Endothelial cell (in vitro differentiated cells): Measurements from ENCODE around the gene SCTR. TPM values are rescaled to one million over a fixed set of nuclear protein-coding genes. Genes with fewer than 3 reads are reported as not detected.

Experiments
- DNase-seq: peaks from one replicate; pipeline ENCODE4 v3.0.0; 2021; ENCODE audit warnings: low spot score
- H3K27ac Mint-ChIP-seq: one replicate; pipeline ENCODE4 v1.8.0; 2021; ENCODE audit warnings: mixed read lengths, inconsistent platforms; ENCODE audit not compliant: unreplicated experiment
- H3K27me3 Mint-ChIP-seq: one replicate; pipeline ENCODE4 v1.8.0; 2021; ENCODE audit warnings: mild to moderate bottlenecking, moderate library complexity, mixed read lengths, inconsistent platforms; ENCODE audit not compliant: unreplicated experiment
- H3K36me3 Mint-ChIP-seq: one replicate; pipeline ENCODE4 v1.8.0; 2021; ENCODE audit warnings: mild to moderate bottlenecking, low read depth, mixed read lengths, inconsistent platforms; ENCODE audit not compliant: unreplicated experiment
- H3K4me1 Mint-ChIP-seq: one replicate; pipeline ENCODE4 v1.8.0; 2021; ENCODE audit warnings: mild to moderate bottlenecking, mixed read lengths, inconsistent platforms; ENCODE audit not compliant: unreplicated experiment
- H3K4me3 Mint-ChIP-seq: one replicate; pipeline ENCODE4 v1.8.0; 2021; ENCODE audit warnings: mild to moderate bottlenecking, mixed read lengths, inconsistent platforms; ENCODE audit not compliant: unreplicated experiment
- H3K9me3 Mint-ChIP-seq: one replicate; pipeline ENCODE4 v1.8.0; 2021; ENCODE audit warnings: mixed read lengths, inconsistent platforms; ENCODE audit not compliant: unreplicated experiment
- CTCF ChIP-seq: fragments of 200-600 bp; sonication (generic); IDR thresholded peaks from one replicate; pipeline ENCODE4 v1.5.0; 2021; ENCODE audit warnings: antibody characterized with exemption; ENCODE audit not compliant: unreplicated experiment
- total RNA-seq: library from RNA; stranded (reverse); fragmentation: NEBNext Ultra II Directional; extraction: Animal tissue kit (Norgen Biotek cat#: 25700); gene quantifications from one replicate; pipeline ENCODE4 v1.2.1, GENCODE V29; 2021; ENCODE audit not compliant: unreplicated experiment

SCTR gene
- total RNA-seq, 1 donor from 2014 or later = not detected

GRCh38 chr2:119486196-119486827, 38.0 kb downstream of the SCTR start:
- DNase-seq = no peak
- H3K4me1 Mint-ChIP-seq = peaks cover 19% of the 10 kb centered on the region
- no peak overlapping the region for H3K27ac Mint-ChIP-seq
- H3K9me3 Mint-ChIP-seq = no peaks in the 10 kb centered on the region
- no peak for TF ChIP-seq CTCF
- H3K27me3 Mint-ChIP-seq = peaks cover 2% of the 10 kb centered on the region
- H3K4me3 Mint-ChIP-seq = no peak overlapping the region
- no peaks in the 10 kb centered on the region for H3K36me3 Mint-ChIP-seq

- H3K4me3 Mint-ChIP-seq = no peak overlapping the region
- no peak for DNase-seq
- H3K27ac Mint-ChIP-seq = no peak overlapping the region
- H3K4me1 Mint-ChIP-seq = peaks cover 11% of the 10 kb centered on the region
- no peak for TF ChIP-seq CTCF
- no peaks in the 10 kb centered on the region for H3K9me3 Mint-ChIP-seq
- no peaks in the 10 kb centered on the region for H3K36me3 Mint-ChIP-seq
- H3K27me3 Mint-ChIP-seq = peaks cover 4% of the 10 kb centered on the region
Measured at GRCh38 chr2:119485336-119486110, 38.8 kb downstream of the SCTR start.

GRCh38 chr2:119484834-119485233, 39.4 kb downstream of the SCTR start:
- DNase-seq = no peak
- no peak overlapping the region for H3K27ac Mint-ChIP-seq
- H3K4me3 Mint-ChIP-seq = no peak overlapping the region
- H3K27me3 Mint-ChIP-seq = peaks cover 4% of the 10 kb centered on the region
- no peaks in the 10 kb centered on the region for H3K36me3 Mint-ChIP-seq
- H3K9me3 Mint-ChIP-seq = no peaks in the 10 kb centered on the region
- no peak for TF ChIP-seq CTCF
- H3K4me1 Mint-ChIP-seq = peaks cover 8% of the 10 kb centered on the region

GRCh38 chr2:119483896-119484718, 40.2 kb downstream of the SCTR start:
- Mint-ChIP-seq H3K27ac (no peak overlapping the region), H3K9me3 (no peaks in the 10 kb centered on the region), H3K4me3 (no peak overlapping the region), H3K27me3 (peaks cover 4% of the 10 kb centered on the region), H3K4me1 (peaks cover under 1% of the 10 kb centered on the region), H3K36me3 (no peaks in the 10 kb centered on the region)
- TF ChIP-seq CTCF = no peak
- no peak for DNase-seq
